Effector memory CD8-positive, alpha-beta T cell (primary cell): ENCODE measurements around the gene COPS7A.
A peak's percentile ranks its signal among the peaks of the same experiment; 100 is the strongest.

Experiments used
- ATAC-seq: fragments of 150-1000 bp; cut with Tn5 transposase; replicated peaks from 2 replicates; pipeline ENCODE4 v1.10.0; 2021; ENCODE audit warnings: mild to moderate bottlenecking, moderate library complexity
- DNase-seq, 3 experiments: peaks; one replicate each; pipeline ENCODE4 v3.0.0; 2021
- H3K27ac Mint-ChIP-seq, 2 donors: one replicate each; pipeline ENCODE4 v1.8.0; 2022; ENCODE audit warnings: mild to moderate bottlenecking in 2 of 2, mixed read lengths in 2 of 2, moderate library complexity in 2 of 2
- H3K27me3 Mint-ChIP-seq, 2 donors: one replicate each; pipeline ENCODE4 v1.8.0; 2022; ENCODE audit warnings: mixed read lengths in 2 of 2
- H3K36me3 Mint-ChIP-seq: one replicate; pipeline ENCODE4 v1.8.0; 2022; ENCODE audit warnings: mild to moderate bottlenecking, moderate library complexity, mixed read lengths; ENCODE audit not compliant: insufficient read depth
- H3K4me1 Mint-ChIP-seq, 2 donors: one replicate each; pipeline ENCODE4 v1.8.0; 2022; ENCODE audit warnings: low read depth in 2 of 2, mixed read lengths in 2 of 2
- H3K4me3 Mint-ChIP-seq, 2 donors: one replicate each; pipeline ENCODE4 v1.8.0; 2022; ENCODE audit warnings: mild to moderate bottlenecking in 2 of 2, mixed read lengths in 2 of 2, moderate library complexity in 2 of 2
- H3K9me3 Mint-ChIP-seq, 2 donors: one replicate each; pipeline ENCODE4 v1.8.0; 2022; ENCODE audit warnings: mixed read lengths in 2 of 2
- total RNA-seq, 9 experiments: gene quantifications; one replicate each; lab custom pipeline; 2026; lab: John Stamatoyannopoulos, UW

The COPS7A gene, protein sequence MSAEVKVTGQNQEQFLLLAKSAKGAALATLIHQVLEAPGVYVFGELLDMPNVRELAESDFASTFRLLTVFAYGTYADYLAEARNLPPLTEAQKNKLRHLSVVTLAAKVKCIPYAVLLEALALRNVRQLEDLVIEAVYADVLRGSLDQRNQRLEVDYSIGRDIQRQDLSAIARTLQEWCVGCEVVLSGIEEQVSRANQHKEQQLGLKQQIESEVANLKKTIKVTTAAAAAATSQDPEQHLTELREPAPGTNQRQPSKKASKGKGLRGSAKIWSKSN
- 13.4 to 41.4 (median 28.5) reads per million in 9 experiments for total RNA-seq

DNA sequence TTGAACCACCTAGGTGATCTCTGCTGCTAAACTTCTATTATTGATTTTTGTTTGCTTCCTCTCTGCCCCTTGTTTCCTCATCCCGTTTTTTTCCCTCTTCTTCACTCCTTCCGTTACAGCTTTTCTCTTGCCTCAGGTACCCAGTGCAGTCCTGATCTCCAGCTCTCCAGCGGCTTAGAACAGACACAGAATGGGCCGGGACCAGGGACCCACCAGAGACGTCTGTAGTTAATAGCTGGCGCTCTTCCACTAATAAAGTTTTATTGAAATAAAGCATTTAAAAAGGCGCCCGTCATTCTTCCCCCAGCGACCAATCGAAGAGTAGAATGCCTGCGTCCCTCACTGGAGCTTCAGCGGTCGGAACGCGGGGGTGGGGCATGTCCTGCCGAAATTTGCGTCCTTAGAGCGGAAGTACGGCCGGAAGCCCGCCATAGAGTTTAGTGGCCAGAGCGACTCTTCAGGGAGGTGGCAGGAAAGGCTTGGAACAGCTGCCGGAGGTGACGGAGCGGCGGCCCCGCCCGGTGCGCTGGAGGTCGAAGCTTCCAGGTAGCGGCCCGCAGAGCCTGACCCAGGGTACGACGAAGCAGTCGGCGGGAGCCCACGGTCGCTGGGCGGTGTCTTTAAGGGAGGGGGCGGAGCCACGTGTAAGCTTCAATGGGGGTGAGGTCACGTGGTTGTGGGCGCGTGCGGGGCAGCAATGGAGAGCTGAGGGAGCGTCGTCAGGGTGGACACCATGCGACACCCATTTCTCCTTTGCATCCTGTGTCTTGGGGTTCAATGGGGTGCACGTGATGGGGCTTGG lies at the start of gene COPS7A:
Gene COPS7A (plus strand): TSS at position 440 of the 802 bp plus-strand sequence. CDS start 611 bp downstream, outside the sequence.
- DNase-seq (peak; percentile 91 to 93 (median 93)), ATAC-seq (peak; percentile 87)
- H3K9me3 Mint-ChIP-seq, result no peaks in the 10 kb centered on the region
- H3K4me3 Mint-ChIP-seq, result peak within 1 kb of the TSS; percentile 70 to 84
- peaks cover 24% of the 10 kb centered on the region for H3K36me3 Mint-ChIP-seq
- peaks cover 9 to 27% of the 10 kb centered on the region in 2 donors for H3K4me1 Mint-ChIP-seq
- H3K27ac Mint-ChIP-seq, result peak within 1 kb of the TSS; percentile 61 to 91
- no peaks in the 10 kb centered on the region for H3K27me3 Mint-ChIP-seq

DNA sequence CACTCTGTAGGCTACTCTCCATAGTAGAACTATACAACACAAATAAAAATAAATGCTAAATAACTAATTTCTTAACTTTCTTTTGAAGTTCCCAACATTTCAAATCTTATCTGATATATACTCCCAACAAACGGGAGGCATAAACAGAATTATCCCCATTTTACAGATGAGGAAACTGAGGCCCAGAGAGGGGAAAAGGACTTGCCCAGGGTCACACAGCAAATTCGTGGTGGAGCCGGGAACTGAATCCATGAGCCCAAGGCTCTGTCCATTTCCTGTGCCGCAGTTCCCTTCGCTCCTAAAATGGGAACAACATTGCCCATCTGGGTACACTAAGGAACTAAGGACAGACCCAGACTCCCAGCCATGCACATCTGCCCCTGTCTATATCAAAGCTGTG lies 46.9 kb upstream of the COPS7A start:
- Mint-ChIP-seq H3K27ac (no peak overlapping the region), H3K27me3 (no peaks in the 10 kb centered on the region), H3K36me3 (peaks cover 85% of the 10 kb centered on the region), H3K4me1 (peaks cover 6 to 10% of the 10 kb centered on the region in 2 donors), H3K4me3 (no peak overlapping the region), H3K9me3 (no peaks in the 10 kb centered on the region)
- DNase-seq (no peak), ATAC-seq (no peak)

DNA sequence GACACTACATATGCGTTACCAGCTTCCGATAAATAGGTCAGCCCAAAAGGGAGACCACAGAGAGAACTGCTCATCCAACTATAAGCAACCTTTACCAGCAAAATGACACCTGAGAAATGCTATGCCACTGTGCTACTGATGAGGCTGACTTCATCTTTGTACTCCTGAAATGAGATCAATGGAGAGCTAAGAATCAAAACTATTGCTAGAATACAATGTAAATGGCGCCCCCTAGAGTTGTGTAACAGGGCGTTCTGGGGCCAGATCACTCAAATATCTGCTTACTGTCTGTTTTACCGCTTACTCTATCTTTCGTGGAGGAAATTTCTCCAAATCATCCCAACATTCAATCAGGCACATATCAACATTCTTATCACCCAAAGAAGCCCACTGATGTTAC lies 39.2 kb upstream of the COPS7A start:
- H3K4me1 Mint-ChIP-seq, result peaks cover 52 to 56% of the 10 kb centered on the region in 2 donors
- peaks cover 51% of the 10 kb centered on the region for H3K36me3 Mint-ChIP-seq
- H3K27ac Mint-ChIP-seq, result peak overlapping the region; percentile 6 to 60
- no peak for ATAC-seq
- peak; percentile 31 to 37 (median 35) for DNase-seq
- H3K4me3 Mint-ChIP-seq, result no peak overlapping the region
- no peaks in the 10 kb centered on the region for H3K9me3 Mint-ChIP-seq
- H3K27me3 Mint-ChIP-seq, result no peaks in the 10 kb centered on the region

DNA sequence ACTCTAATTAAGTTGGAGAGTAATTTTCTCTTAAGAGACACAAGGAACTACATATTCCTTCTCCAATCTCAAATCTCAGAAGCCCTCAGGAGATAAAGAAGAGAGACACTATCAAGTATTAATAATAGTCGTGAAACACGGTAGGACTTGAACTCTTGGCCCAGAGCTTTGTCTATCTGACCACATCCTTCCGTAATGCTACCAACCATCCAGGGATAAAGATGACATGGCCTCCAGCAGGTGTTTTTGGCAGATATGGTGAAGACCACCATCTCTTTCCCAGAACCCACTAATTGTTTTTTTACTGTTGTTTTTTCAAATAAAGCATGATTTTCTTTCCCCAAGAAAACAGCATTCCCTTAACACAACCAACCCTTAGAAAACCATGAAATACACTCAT lies 38.0 kb upstream of the COPS7A start:
- H3K4me3 Mint-ChIP-seq, result no peak overlapping the region
- ATAC-seq (no peak), DNase-seq (no peak)
- H3K27me3 Mint-ChIP-seq, result no peaks in the 10 kb centered on the region
- peaks cover 59 to 66% of the 10 kb centered on the region in 2 donors for H3K4me1 Mint-ChIP-seq
- peaks cover 47% of the 10 kb centered on the region for H3K36me3 Mint-ChIP-seq
- peak overlapping the region in 1 of 2 donors; percentile 92 for H3K27ac Mint-ChIP-seq
- H3K9me3 Mint-ChIP-seq, result no peaks in the 10 kb centered on the region

DNA sequence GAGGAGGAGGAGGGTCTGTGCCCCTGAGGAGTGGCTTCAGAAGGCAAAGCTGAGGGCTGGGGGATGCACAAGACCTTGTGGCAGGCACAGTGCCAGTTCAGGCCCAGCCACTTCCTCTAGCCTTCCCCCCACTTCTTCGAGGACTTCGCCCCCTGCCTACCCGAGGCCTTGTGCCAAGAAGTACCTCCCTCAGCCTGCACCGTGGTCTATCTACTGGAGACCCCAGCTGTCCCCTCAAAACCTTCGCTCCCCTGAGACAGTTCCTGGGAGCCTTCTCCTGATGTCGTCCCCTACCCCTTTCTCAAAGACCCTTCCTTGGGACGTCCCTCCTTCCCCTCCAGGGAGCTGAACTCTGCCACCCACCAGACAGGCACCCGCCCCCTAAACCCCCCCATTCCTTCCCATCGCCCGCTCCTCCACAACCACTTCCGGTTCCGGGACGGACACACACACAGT lies 35.3 kb upstream of the COPS7A start:
- Mint-ChIP-seq H3K27ac (peak overlapping the region; percentile 92 to 94), H3K27me3 (no peaks in the 10 kb centered on the region), H3K4me1 (peaks cover 46 to 59% of the 10 kb centered on the region in 2 donors), H3K4me3 (peak overlapping the region; percentile 81 to 89), H3K36me3 (peaks cover 25% of the 10 kb centered on the region), H3K9me3 (no peaks in the 10 kb centered on the region)
- peak; percentile 13 for ATAC-seq
- peak in 2 of 3 experiments; percentile 43 to 46 for DNase-seq

DNA sequence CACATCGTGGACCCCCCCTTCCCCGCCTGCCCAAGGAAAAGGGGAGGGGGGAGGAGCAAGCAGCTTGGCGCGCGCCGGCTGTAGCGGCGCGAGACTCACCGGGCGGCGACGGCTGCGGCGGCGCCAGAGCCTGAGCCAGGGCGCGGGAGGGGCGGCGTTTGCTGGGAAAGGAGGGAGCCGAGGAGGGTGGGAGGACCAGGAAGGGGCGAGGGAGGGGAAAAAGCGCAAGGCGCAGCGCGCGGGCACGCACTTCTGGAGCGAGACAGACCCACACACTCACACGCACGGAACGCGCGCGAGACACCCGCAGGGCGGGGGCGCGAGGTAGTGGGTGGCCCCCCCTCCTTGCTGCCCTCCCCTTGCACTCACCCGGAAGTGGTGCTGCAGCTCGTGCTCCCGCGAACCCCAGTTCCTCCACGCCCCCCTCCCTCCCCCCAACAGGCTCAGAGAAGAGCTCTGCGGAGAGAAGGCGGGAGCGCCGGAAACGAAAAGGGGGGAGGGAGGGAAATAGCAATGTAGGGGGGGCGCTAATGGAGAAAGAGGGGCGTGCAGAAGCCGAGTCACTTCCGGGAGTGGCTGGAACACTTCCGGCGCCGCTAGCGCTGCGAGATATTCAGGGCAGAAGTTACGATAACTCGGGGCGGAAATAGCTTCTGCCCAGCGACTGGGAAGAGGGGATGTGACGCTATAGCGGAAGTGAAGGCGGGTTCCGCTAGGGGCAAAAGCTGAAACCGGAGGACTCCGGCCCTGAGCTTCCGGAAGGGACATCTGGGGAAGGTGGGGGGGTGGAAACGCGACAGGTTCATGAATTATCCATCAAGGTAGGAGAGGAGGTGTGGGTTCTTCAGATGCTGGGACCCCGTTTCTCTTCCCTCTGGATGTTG lies 34.6 kb upstream of the COPS7A start, which contains the start of gene ZNF384:
Gene ZNF384 (minus strand): TSS at position 377 of the 884 bp plus-strand sequence. CDS start 9,855 bp downstream, outside the sequence.
- H3K36me3 Mint-ChIP-seq, result peaks cover 23% of the 10 kb centered on the region
- ATAC-seq, result peak; percentile 79
- H3K27me3 Mint-ChIP-seq, result no peaks in the 10 kb centered on the region

DNA sequence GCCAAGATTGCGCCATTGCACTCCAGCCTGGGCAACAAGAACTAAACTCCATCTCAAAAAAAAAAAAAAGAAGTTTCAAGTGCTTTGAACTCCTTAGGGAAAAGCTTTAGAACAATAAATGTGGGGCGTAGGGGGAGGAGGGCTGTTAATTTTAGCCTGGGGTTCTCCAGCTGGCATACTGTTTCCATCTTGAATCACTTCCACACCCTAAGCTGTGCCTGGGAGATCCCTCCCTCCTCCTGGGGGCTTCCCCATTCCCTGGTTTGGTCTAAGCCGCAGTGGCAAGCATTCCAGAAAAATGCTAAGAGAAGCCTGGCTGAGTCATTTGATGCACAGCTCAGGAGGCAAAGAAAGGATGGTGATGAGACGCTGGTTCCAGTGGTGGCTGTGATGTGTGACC lies 32.4 kb upstream of the COPS7A start:
- Mint-ChIP-seq H3K27me3 (peaks cover 0 to 1% of the 10 kb centered on the region in 2 donors), H3K27ac (no peak overlapping the region), H3K36me3 (peaks cover 16% of the 10 kb centered on the region), H3K4me1 (peaks cover 33 to 39% of the 10 kb centered on the region in 2 donors), H3K4me3 (no peak overlapping the region), H3K9me3 (no peaks in the 10 kb centered on the region)
- ATAC-seq (no peak), DNase-seq (no peak)

More for the DNA sequence above, 34.6 kb upstream of the COPS7A start, which contains the start of gene ZNF384:
- no peaks in the 10 kb centered on the region for H3K9me3 Mint-ChIP-seq
- peak; percentile 92 for DNase-seq
- peak within 1 kb of the TSS; percentile 92 to 94 for H3K27ac Mint-ChIP-seq
- H3K4me1 Mint-ChIP-seq, result peaks cover 46 to 59% of the 10 kb centered on the region in 2 donors
- peak within 1 kb of the TSS; percentile 81 to 89 for H3K4me3 Mint-ChIP-seq

DNA sequence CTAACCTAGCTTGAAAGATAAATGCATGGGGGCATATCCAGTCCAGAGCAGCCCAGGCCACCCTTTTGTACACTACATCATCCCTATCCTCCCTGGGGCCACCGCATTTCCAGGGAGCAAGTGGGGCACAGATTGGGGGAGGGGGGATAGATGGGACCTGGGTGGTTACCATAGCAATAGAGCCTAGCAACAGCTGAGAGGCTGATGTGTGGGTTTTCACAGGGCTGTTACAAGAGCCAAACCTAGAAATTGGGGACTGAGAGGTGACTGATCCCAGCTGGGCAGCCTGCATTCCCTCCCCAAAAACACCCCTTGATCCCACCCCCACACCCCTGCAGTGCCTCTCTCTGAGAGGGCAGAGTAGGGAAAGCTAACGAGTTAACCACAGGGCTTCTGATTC lies 31.0 kb upstream of the COPS7A start:
- H3K4me1 Mint-ChIP-seq, result peaks cover 20 to 25% of the 10 kb centered on the region in 2 donors
- H3K4me3 Mint-ChIP-seq, result no peak overlapping the region
- DNase-seq (no peak), ATAC-seq (no peak)
- no peak overlapping the region for H3K27ac Mint-ChIP-seq
- no peaks in the 10 kb centered on the region for H3K9me3 Mint-ChIP-seq
- peaks cover 0 to 11% of the 10 kb centered on the region in 2 donors for H3K27me3 Mint-ChIP-seq
- H3K36me3 Mint-ChIP-seq, result peaks cover 16% of the 10 kb centered on the region

DNA sequence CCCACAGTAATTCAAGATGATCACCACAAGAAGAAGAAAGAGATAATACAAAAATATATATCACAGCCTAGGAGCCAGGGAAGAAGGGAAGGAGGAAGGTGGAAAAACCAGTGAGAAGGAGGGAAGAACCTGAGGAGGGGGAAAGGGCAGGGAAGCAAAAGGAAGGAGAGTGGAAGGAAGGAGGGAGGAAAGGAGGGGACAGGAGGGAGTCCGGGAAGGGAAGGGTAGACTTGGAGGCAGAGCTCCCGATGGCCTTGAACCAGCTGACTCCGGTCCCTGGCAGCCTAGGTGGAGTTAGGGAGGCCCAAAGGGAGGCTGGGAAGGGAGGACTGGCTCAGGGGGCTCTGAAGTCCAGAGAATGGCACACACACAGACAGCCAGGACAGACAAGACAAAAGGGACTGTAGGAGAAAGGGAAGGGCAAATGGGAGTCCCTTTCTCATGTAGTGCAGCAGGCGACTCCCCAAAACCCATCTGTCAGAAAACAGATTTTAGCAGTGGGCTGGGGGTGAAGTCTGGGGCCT lies 30.0 kb upstream of the COPS7A start:
- Mint-ChIP-seq H3K36me3 (peaks cover 15% of the 10 kb centered on the region), H3K9me3 (no peaks in the 10 kb centered on the region), H3K27me3 (peaks cover 10 to 21% of the 10 kb centered on the region in 2 donors), H3K4me3 (no peak overlapping the region), H3K4me1 (peaks cover 14 to 15% of the 10 kb centered on the region in 2 donors), H3K27ac (peak overlapping the region; percentile 79 to 81)
- DNase-seq (no peak), ATAC-seq (no peak)

DNA sequence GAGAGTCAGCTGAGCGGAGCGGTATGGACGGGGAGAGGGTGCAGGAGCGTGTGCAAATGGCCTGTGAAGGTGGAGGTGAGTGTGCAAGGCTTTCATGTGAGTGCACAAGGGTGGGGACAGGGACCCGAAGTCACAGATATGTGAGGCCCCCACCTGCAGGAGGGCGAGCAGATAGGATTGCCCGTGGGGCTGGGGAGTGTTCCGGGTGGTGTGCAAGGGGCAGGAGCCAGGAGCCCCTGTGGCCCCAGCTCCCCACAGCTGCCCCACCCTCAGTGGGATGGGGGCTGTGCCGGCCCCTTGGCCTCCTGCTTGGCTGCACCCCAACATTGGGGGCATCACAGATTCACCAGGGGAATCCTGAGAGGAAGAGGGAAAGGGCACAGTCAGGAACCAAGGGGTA lies 29.1 kb upstream of the COPS7A start:
- Mint-ChIP-seq H3K27ac (peak overlapping the region; percentile 79 to 81), H3K36me3 (peaks cover 7% of the 10 kb centered on the region), H3K27me3 (peaks cover 18 to 29% of the 10 kb centered on the region in 2 donors), H3K9me3 (no peaks in the 10 kb centered on the region), H3K4me3 (no peak overlapping the region), H3K4me1 (peaks cover 20 to 21% of the 10 kb centered on the region in 2 donors)
- ATAC-seq (no peak), DNase-seq (no peak)

DNA sequence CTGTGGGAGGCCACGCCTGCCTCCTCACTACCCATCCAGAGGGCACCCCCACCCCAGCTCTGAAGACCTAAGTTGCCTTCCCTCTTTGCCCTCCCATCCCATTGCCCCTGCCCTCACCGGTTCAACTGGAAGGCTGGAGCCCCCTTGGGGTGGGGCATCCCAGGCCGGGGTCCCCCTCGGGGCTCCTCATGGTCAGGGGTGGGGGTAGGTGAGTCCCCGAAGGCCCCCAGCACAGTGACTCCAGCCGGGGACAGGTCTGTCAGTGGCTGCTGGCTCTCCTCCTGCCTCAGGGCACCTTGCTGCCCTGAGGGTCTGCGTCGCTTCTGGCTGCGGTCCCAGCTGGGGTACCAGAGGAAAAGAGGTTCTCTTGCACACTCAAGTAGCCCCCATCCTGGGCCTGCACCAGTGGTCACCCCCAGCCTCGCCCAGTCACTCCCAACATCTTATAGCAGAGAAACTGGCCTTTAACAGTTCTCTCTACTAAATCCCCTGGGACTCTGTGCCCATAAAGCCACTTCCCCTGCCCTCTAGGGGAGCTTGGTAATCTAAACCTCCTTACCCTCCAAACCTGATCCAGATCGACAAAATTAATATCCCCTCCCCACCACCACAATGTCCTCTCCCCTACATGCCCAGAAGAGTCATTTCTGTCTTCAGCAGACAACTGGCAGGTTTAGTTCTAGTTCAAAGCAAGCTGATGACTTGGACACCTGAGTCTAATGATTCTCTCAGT lies 28.4 kb upstream of the COPS7A start:
- Mint-ChIP-seq H3K4me3 (no peak overlapping the region), H3K36me3 (peaks cover 3% of the 10 kb centered on the region), H3K4me1 (peaks cover 13 to 14% of the 10 kb centered on the region in 2 donors), H3K27me3 (peaks cover 20 to 33% of the 10 kb centered on the region in 2 donors), H3K9me3 (no peaks in the 10 kb centered on the region), H3K27ac (no peak overlapping the region)
- ATAC-seq (no peak), DNase-seq (no peak)
